GM06990 (cell line): ENCODE data around the gene PHB1.
A peak's percentile ranks its signal among the peaks of the same experiment; 100 is the strongest.
"Not testable (repeated sequence)": the region's sequence is repeated elsewhere in the genome, so short reads cannot be mapped to it uniquely, and the experiment has no call there.

Source experiments
- DNase-seq: peaks from one replicate; pipeline ENCODE4 v3.0.0-alpha.2; 2011; ENCODE audit not compliant: insufficient read length; ENCODE audit errors: extremely low read depth
- H3K27me3 ChIP-seq: replicated peaks from 2 replicates; pipeline ENCODE4 v1.6.0; 2011; ENCODE audit warnings: low read length; ENCODE audit not compliant: control insufficient read depth, insufficient read depth
- H3K36me3 ChIP-seq: 2 replicates; pipeline ENCODE4 v1.5.1; 2011; ENCODE audit warnings: low read length; ENCODE audit not compliant: control insufficient read depth, insufficient read depth
- H3K4me3 ChIP-seq: replicated peaks from 2 replicates; pipeline ENCODE4 v1.5.1; 2011; ENCODE audit warnings: low read depth, mild to moderate bottlenecking, control low read depth, low read length
- TF ChIP-seq, protein P1 (sequence below): IDR thresholded peaks from 2 replicates; pipeline ENCODE4 v1.5.1; 2011; ENCODE audit warnings: low read length, control low read depth, mild to moderate bottlenecking, inconsistent platforms; ENCODE audit not compliant: insufficient read depth, poor library complexity, severe bottlenecking

PHB1 gene

DNA sequence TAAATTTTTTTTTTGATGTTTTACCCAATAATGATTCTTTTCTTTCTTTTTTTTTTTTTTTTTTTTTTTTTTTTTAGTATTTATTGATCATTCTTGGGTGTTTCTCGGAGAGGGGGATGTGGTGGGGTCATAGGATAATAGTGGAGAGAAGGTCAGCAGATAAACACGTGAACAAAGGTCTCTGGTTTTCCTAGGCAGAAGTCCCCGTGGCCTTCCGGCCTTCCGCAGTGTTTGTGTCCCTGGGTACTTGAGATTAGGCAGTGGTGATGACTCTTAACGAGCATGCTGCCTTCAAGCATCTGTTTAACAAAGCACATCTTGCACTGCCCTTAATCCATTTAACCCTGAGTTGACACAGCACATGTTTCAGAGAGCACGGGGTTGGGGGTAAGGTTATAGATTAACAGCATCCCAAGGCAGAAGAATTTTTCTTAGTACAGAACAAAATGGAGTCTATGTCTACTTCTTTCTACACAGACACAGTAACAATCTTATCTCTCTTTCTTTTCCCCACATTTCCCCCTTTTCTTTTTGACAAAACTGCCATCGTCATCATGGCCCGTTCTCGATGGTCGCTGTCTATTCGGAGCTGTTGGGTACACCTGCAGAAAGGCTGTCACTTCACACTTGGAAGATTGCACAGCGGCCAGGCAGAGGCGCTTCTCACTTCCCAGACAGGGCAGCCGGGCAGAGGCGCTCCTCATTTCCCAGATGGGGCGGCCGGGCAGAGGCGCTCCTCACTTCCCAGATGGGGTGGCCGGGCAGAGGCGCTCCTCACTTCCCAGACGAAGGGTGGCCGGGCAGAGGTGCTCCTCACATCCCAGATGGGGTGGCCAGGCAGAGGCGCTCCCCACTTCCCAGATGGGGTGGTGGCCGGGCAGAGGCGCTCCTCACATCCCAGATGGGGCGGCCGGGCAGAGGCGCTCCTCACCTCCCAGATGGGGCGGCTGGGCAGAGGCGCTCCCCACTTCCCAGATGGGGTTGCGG, 4.4 kb upstream of the PHB1 start:
- DNase-seq, H3K4me3 ChIP-seq, H3K36me3 ChIP-seq, H3K27me3 ChIP-seq: not testable (repeated sequence)

DNA sequence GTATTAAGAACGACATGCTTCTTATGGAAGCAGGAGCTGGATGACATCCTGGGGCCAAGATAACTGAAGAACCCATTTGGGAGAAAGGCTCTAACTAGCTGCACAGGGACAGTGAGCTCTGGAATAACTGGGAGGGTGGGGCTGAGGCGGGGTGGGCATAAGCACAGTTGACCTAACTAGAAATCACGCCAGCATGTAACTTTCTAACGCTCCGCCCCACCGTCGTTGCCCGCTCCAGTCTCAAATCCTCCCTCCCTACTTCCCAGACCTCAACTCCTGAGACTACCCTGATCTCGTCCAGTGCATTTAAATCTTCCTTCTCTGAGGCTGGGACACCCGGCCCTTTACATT, 436 bp downstream of the PHB1 start:
- TF ChIP-seq, protein P1, sequence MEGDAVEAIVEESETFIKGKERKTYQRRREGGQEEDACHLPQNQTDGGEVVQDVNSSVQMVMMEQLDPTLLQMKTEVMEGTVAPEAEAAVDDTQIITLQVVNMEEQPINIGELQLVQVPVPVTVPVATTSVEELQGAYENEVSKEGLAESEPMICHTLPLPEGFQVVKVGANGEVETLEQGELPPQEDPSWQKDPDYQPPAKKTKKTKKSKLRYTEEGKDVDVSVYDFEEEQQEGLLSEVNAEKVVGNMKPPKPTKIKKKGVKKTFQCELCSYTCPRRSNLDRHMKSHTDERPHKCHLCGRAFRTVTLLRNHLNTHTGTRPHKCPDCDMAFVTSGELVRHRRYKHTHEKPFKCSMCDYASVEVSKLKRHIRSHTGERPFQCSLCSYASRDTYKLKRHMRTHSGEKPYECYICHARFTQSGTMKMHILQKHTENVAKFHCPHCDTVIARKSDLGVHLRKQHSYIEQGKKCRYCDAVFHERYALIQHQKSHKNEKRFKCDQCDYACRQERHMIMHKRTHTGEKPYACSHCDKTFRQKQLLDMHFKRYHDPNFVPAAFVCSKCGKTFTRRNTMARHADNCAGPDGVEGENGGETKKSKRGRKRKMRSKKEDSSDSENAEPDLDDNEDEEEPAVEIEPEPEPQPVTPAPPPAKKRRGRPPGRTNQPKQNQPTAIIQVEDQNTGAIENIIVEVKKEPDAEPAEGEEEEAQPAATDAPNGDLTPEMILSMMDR = no peak
- no peaks in the 10 kb centered on the region for H3K27me3 ChIP-seq
- peak overlapping the region; percentile 86 for H3K4me3 ChIP-seq
- DNase-seq = no peak
- peaks cover 16% of the 10 kb centered on the region for H3K36me3 ChIP-seq

DNA sequence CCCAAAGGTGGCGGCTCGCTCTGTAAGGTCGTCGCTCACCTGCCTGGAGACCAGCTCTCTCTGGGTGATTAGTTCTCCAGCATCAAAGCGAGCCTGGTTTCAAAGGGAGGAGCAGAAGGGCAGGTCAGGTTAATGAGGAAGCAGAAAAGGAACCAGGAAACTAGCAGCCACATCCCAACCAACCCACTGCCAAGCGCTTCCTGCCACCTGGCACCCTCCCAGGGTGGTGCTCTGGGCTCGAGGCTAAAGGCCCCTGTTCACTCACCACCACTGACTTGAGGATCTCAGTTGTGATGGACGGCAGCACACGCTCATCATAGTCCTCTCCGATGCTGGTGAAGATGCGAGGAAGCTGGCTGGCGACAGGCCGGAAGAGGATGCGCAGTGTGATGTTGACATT, 5.6 kb downstream of the PHB1 start:
- Histone ChIP-seq H3K36me3 (peaks cover 44% of the 10 kb centered on the region), H3K27me3 (no peaks in the 10 kb centered on the region), H3K4me3 (no peak overlapping the region)
- TF ChIP-seq, protein P1 = no peak
- no peak for DNase-seq

DNA sequence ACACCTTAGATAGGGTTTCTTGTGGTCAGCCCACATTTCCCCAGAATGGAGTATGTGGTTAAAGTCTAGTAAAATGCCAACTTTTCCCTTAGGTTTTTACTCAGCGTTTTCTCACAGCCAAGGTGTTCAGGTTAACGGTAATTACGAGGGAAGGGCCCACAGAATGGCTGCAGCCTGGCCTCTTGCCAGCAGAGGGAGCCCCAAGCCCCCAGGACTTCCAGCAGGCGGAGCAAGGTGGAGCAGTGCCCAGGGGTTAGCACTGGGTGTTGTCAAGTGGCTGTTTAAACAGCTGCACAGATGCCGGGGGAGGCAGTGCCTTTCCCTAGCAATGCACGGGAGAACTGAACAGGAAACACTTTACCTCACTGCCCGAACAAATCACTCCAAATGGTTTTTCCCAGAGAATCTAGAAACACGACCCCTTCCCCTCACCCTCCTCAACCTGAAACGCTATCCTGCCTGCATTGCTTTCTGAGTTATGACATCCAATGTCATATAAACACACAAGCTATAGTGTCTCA, 6.6 kb downstream of the PHB1 start:
- H3K36me3 ChIP-seq = peaks cover 51% of the 10 kb centered on the region

DNA sequence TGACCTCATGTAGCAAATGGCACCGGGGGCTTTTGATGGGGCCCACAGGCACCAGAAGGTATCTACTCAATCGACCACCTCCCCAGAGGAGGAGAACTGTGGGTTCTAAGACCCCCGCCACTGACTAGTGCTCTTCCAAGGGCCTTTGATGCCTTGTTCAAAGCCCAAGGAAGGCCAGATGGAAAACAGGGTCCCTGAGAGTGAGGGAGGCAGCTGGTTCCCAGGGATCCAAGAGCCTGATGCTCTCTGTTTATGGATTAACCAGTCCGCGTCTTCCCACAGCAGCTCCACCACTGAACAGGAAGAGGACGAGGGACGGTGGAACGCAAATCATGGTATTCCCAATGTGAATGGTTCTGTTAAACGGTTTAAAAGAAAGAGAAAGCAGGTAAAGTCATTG, 7.6 kb downstream of the PHB1 start:
- H3K36me3 ChIP-seq = peaks cover 51% of the 10 kb centered on the region
- DNase-seq = no peak
- H3K27me3 ChIP-seq = no peaks in the 10 kb centered on the region
- no peak overlapping the region for H3K4me3 ChIP-seq
- TF ChIP-seq, protein P1 = no peak

More for the DNA sequence above, 6.6 kb downstream of the PHB1 start:
- TF ChIP-seq, protein P1 = peak; percentile 99
- Histone ChIP-seq H3K27me3 (no peaks in the 10 kb centered on the region), H3K4me3 (no peak overlapping the region)
- peak; percentile 62 for DNase-seq

DNA sequence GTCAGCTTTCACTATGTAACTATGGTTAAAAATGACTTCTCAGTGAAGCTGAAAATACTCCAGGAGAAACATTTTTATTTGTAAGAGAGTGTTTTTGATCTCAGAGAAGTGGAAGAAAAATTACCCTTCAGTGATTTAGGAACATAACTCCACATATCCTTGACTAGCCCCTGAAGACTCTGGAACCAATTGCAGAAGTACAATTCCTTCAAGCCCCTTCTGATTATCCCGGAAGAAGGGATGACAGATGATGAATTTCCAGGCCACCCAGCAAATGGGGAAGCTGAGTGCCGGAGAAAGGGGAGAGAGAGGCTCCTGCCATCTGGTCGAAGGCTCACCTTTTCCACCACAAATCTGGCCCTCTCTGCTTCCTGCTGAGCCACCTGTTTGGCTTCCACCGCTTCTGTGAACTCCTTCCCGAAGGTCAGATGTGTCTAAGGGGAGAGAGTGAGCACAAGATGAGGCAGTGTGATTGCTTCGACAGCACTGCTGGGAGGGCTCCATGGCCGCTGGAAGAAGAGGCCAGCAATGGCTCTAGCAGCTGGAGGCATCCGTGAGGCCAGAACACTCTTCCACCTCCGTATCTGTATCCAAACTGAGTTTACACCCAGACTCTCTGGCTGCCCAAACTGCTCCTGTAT, 8.1 kb downstream of the PHB1 start:
- TF ChIP-seq, protein P1 = no peak
- no peaks in the 10 kb centered on the region for H3K27me3 ChIP-seq
- H3K36me3 ChIP-seq = peaks cover 49% of the 10 kb centered on the region
- H3K4me3 ChIP-seq = no peak overlapping the region
- DNase-seq = no peak
